SU-DHL-6 (cell line): ENCODE measurements around the gene CYFIP2.

ENCODE experiments used
- CTCF ChIP-seq: fragments of 200-600 bp; sonication (generic); IDR thresholded peaks from one replicate; pipeline ENCODE4 v1.5.1; 2017; ENCODE audit warnings: antibody characterized with exemption, mild to moderate bottlenecking, low read length, moderate library complexity; ENCODE audit not compliant: insufficient read depth, poor library complexity, severe bottlenecking
- EZH2phosphoT487 ChIP-seq: fragments of 200-600 bp; sonication (generic), shearing (Covaris generic); conservative IDR thresholded peaks from 2 replicates; pipeline ENCODE4 v1.6.1; 2018; ENCODE audit warnings: mild to moderate bottlenecking, antibody characterized with exemption, low read length, moderate library complexity, mixed read lengths

GRCh38 chr5:157288405-157289163 is 22.7 kb downstream of the CYFIP2 start:
- no peak for TF ChIP-seq EZH2phosphoT487
- no peak for TF ChIP-seq CTCF
